ENCODE data around the gene HOPX. TPM values are rescaled to one million over a fixed set of nuclear protein-coding genes. Genes with fewer than 3 reads are reported as not detected.
"Not testable (repeated sequence)": the region's sequence is repeated elsewhere in the genome, so short reads cannot be mapped to it uniquely, and the experiment has no call there.

The HOPX gene
- total RNA-seq, 4 donors from 2014 or later = 6.0 to 37.4 (median 17.4) TPM

DNA sequence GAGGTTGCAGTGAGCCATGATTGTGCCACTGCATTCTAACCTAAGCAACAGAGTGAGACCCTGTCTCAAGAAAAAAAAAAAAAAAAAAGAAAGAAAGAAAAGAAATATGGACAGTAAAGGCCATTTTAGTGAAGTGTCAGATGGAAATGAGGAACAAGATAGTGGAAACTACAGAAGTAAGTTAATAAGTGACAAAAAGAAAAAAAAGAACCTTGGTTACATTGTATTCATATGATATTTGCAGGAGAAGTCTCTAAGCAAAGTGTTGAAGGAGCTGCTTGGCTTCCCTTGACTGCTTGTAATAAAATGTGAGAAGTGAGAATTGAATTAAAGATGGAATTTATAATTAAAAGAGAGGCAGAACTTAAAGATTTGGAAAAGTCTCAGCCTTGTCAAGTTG is 73.2 kb downstream of the HOPX start:
- intact Hi-C loops (cut with DNase I; ENCODE audit: low total_unique reads) = no loop called here

DNA sequence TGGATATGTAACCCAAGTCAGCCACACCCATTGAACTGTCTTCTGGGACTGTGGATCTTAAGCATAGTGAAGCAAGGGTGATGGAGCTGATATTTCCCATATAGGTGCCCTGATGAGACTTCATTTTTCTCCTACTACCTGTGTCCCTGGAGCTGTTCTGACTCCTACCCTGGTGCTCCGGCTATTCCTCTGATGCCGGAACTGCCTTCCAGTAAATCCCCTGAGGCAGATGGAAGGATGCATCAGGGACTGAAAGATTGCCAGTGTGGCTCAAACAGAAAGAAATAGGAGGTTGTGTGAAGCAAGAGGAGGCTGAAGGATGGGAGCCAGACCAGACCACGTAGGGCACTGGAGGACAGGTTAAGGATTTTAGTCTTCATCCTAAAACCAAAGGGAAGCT is 74.7 kb downstream of the HOPX start:
- intact Hi-C loops (cut with DNase I; ENCODE audit: low total_unique reads) = no loop called here
- Histone ChIP-seq H3K9me3 (no peaks in the 10 kb centered on the region), H3K4me1 (no peaks in the 10 kb centered on the region), H3K27ac (no peak overlapping the region), H3K36me3 (no peaks in the 10 kb centered on the region), H3K27me3 (no peaks in the 10 kb centered on the region), H3K4me3 (no peak overlapping the region)
- no peak for TF ChIP-seq CTCF (IDR thresholded peaks at IDR 0.05)
- no peak for TF ChIP-seq POLR2A (IDR thresholded peaks at IDR 0.05)
- DNase-seq = no peak

More for the DNA sequence above, 73.2 kb downstream of the HOPX start:
- H3K4me3 ChIP-seq = no peak overlapping the region
- DNase-seq = no peak
- H3K27me3 ChIP-seq = no peaks in the 10 kb centered on the region
- no peaks in the 10 kb centered on the region for H3K4me1 ChIP-seq
- H3K36me3 ChIP-seq = no peaks in the 10 kb centered on the region
- TF ChIP-seq POLR2A (IDR thresholded peaks at IDR 0.05) = no peak
- no peak for TF ChIP-seq CTCF (IDR thresholded peaks at IDR 0.05)
- no peak overlapping the region for H3K27ac ChIP-seq
- H3K9me3 ChIP-seq = no peaks in the 10 kb centered on the region

GRCh38 chr4:56605464-56605863 is 75.6 kb downstream of the HOPX start:
- intact Hi-C loops (cut with DNase I; ENCODE audit: low total_unique reads); H3K27me3 ChIP-seq; H3K27ac ChIP-seq; H3K4me3 ChIP-seq; H3K4me1 ChIP-seq; H3K9me3 ChIP-seq; H3K36me3 ChIP-seq; DNase-seq: not testable (repeated sequence)

GRCh38 chr4:56603297-56603696 is 77.8 kb downstream of the HOPX start:
- Histone ChIP-seq H3K9me3 (no peaks in the 10 kb centered on the region), H3K27ac (no peak overlapping the region), H3K4me1 (no peaks in the 10 kb centered on the region), H3K36me3 (no peaks in the 10 kb centered on the region), H3K4me3 (no peak overlapping the region), H3K27me3 (no peaks in the 10 kb centered on the region)
- TF ChIP-seq CTCF (IDR thresholded peaks at IDR 0.05) = no peak
- no peak for TF ChIP-seq POLR2A (IDR thresholded peaks at IDR 0.05)
- DNase-seq = no peak
- intact Hi-C loops (cut with DNase I; ENCODE audit: low total_unique reads) = no loop called here

Other genes starting within 250 kb of the HOPX start
- gene PPAT, start 245.7 kb downstream of the HOPX start, total RNA-seq = 10 to 100 TPM in 1 of 4 donors, 1 to 10 TPM in 3; 1.8 to 29.0 (median 6.9) TPM
- 10 to 100 TPM in 3 of 4 donors, 1 to 10 TPM in 1; 9.4 to 42.7 (median 26.4) TPM for gene PAICS, start 245.0 kb downstream of the HOPX start, total RNA-seq
- gene SRP72, start 213.7 kb downstream of the HOPX start, total RNA-seq = 100 to 1,000 TPM in 1 of 4 donors, 10 to 100 TPM in 3; 52.1 to 121 (median 68.2) TPM
- 1 to 10 TPM in 1 of 4 donors, under 1 TPM in 1, not detected in 2; 0.14 to 1.7 TPM for gene ARL9, start 175.5 kb downstream of the HOPX start, total RNA-seq
- gene SPINK2, start 140.4 kb upstream of the HOPX start, total RNA-seq = not detected
- gene REST, start 226.6 kb upstream of the HOPX start, total RNA-seq = 10 to 100 TPM in 3 of 4 donors, 1 to 10 TPM in 1; 9.2 to 82.7 (median 27.4) TPM

All from uterus (tissue), 4 donors.